CD4-positive, alpha-beta T cell treated with Interleukin-21 for 1 hour (primary cell): ENCODE measurements around the gene FAM210A.

ENCODE experiments used
- DNase-seq: peaks from one replicate; pipeline ENCODE4 v3.0.0-alpha.2; 2020

FAM210A gene

DNA sequence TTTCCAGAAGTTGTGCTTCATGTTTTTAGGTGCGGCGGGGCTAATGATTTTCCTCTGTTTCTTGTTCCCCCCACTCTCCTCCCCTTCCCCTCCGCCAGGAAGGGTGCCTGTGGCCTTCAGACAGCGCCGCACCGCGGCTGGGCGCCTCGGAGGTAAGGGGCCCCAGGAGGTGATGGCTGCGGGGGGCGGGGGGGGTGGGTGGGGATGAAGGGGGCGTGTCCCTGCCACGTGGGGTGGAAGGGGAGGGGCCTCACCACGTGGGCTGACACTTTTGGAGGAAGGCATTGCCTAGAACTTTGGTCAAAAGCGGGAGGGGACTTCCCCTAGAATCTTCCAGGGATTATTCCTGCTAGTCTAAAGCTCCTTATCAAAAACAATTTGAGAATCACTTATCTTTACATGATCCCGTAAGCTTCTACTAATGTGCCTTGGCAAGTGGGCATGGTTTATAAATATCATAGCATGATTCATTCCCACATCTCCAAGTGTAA is 83.1 kb downstream of the FAM210A start:
- DNase-seq = no peak

DNA sequence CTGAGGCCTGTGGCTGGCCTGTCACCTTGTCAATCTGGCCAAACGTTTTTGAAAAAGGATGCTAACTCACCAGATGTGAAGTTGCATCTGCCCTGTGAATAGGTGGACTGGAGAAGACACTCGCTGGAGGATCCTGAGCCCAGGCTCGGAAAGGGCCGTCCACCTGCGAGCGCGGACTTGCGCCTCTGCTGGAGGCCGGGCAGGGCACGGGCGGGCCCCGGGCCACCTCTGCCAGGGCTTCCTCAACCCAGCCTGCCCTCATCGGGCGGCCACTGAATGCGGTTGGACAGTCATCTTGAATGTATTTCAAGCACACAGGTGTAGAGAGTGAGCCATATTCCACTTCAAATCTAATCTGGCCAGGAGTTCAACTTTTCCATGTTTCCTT is 83.9 kb downstream of the FAM210A start:
- no peak for DNase-seq

DNA sequence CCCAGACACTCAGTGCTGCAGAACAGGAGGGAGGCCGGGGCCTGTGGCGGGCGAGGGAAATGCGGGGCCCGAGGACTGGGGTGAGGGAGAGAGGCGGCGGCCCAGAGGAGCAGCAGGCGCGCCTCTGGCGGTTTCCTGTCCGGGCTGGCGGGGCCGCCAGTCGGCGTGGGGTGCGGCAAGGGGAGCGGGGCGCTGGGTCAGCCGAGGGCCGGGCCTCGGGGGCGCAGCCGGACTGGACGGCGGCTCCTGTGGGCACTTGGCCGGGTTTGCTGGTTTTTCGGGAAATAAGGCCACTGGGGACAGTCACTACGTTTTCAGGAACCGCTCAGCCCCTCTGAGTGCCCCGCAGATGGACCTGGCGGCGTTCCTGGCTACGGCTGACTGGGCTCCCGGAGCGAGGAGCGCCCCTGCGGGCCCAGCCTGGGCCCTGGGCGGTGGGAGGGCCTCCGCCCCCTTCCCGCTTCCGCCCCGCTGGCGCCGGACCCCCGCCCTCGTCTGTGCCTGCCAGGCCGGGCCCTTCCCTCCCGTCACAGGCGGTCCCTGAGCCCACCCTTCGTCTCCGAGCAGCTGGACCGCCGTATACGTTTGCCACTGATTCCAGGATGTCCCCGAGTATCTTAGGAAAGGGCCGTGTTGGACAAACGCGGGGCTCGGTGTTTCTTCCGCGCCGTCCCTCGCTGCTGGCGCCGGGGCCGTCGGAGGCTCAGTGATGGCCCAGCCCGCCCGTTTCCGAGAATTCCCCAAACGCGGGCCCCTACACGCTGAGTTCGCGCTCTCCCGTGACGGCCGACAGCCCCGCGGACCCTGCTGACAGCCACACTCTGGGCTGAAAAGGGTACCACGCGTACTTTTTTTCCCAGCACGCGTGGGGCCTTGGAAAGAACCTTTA is 84.6 kb downstream of the FAM210A start:
- no peak for DNase-seq

DNA sequence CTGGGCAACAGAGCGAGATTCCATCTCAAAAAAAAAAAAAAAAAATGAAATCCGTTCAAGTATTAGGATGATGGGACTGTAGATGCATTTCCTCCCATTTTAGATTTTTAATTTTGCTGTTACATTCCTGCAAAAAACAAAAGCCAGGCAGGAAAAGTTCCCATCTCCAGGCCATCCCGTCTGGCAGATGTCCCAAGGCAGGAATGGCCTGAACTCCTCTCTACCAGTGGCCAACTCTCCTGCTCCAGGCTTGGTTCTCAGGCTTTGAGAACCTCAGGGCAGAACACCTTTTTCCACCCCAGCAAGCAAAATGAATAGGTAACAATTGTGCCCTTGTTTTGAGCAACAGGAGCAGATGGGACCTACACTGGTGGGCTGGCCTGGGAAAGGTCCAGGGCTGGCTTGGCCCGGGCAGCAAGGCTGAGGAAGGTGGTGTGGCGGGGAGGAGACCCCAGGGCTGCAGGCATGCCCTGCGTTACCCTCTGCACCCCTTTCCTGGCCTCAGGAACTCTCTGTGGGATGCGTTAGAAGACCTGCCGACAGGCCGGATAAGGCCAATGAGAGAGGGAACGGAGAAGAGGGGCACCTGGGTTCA is 86.0 kb downstream of the FAM210A start:
- DNase-seq = no peak

DNA sequence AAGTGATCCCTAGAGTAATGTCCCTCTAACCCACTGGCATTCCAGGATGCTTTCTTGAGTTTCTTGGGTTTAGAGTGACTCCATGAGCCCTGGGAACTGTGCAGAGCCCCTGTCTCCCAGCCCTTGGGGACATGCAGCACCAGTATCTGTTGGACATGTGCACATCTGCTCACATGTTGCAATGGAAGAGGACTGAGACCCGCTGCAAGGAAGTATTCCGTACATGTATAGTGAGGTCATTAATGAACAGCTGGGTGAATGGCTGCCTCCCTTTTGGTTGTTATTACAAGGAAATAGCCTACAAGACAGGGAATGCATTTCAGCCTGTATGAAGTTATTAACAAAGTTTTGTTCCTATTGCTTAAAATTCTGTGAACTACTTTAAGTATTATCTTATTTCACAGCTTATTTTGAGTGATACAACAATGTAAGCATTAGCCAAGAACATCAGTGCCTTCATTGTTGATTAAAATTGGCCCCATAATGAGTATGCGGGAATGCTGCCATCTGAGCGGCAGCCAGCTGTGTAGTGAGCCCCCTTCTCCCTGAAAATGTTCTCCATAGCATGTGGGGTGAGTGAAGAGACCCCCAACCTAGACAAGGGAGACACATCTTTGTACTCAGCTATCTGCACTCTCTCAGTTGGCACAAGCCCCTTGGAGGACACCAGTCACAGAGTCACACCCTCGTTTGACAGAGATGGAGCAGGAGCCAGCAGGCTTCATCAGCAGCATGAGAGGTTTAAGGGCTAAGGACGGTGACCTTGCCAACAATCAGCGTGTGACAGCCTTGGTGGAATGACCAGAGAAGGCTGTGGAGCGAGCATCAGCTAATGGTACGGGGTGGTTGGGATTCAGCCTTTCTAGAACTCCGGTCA is 87.4 kb downstream of the FAM210A start:
- DNase-seq = no peak

DNA sequence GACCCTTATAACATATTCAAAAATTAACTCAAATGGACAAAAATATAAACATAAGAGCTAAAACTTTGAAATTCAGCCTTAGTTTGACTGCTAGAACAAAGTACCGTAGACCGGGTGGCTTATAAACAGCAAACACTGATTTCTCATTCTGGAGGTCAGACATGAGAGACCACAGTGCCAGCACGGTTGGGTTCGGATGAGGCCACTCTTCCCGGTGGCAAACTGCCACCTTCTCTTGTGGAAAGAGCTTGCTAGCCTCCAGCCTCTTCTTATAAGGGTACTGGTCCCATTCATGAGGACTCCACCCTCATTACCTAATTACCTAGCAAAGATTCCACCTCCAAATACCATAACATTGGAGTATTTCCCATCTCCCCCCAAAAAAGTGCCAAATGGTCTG is 91.3 kb downstream of the FAM210A start:
- DNase-seq = no peak

DNA sequence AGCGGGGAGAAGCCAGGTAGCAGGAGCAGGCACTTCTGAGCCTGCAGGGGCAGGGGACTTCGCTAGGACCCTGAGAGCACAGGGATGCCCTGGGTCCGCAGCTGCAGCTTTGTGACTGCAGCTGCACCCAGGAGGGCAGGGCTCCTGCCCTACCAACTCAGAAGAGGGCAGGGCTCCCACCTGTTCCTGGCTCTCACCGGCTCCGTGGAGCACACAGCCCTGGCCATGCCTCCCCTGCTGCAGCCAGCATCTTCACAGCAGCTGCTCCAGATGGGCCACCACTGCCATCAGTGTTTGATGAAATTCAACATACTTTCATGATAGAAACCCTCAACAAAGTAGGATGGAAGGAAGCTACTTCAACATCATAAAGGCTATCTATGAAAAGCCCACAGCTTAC is 92.7 kb downstream of the FAM210A start:
- DNase-seq = no peak

DNA sequence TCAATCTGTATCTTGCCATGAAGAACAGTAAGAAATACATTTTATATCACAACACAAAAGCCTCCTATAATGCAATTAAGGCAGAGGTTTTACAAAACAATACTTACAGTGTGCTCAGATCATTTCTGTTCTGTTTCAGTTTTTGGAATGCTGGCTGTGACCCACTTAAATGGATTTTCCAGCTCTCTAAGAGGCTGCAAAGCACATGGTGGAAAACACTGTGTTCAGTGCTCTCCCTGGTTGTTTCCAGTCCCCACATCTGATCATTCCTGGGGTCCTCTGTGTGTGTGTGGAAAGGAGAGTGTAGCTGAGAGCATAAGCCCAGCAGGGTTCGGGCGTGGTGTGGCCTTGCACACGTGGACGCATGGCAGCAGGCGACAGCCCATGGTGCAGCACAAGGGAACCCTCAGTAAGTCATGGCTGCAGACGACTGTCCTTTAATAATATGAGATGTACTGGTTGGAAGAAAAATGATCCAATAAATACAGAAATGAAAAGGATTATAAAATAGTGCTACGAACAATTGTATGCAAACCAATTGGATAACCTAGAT is 95.6 kb downstream of the FAM210A start:
- no peak for DNase-seq

DNA sequence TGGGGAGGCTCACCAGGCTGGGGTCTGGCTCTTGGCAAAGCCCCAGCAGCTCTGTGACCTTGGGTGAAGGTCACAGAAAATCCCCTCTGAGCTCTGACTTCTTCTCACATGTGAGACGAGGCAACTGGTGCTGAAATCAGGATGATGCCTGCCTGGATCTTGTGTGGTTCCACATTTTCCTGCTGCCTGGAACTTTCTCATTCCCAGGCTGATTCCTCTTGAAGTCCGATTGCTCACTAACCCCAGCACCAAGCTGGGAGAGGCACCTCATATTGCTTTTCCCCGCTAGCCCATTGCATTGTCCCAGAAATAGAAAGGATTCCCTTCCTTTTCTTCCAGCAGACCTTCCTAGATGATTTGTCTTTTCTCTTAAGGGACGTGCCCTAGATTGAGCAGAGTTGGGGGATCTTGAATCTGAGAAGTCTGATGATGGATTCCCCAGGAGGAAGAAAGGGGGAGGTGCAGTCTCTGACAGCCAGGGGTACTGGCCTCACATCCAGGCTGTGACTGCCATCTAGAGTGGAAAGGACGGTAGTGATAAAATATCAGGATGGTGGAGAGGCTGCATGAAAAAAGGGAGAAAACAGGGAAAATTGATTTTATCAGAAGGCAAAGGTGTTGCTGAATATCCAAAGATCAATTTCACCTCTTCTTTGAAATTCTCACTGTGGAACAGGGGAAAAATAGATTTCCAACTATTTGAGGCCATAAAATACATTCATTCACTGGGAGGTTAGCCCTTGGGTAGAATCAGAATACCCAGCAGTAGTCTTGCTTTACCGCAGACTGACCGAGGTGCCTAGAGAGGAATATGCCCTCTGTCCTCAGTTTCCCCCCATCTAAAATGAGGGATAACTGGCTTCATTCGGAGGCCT is 96.3 kb downstream of the FAM210A start:
- DNase-seq = peak; percentile 65

DNA sequence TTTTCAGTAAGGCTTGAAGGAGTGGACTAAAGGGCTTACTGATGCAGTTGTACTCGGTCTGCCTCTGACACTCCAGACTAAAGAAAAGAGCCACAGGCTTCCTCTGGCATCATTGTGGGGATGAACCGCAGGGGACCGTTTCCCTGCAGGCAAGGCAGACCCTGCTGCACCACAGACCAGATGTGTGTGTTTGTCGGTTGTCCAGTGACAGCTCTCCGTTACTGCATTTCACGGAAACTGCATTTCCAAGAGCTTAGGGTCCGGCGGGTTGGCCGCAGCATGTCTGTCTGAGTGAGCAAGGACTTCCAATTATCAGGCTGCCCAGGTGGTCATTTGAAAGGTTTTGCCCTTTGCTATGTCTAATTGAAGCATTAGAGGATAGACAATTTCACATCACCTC is 98.1 kb downstream of the FAM210A start:
- DNase-seq = no peak

DNA sequence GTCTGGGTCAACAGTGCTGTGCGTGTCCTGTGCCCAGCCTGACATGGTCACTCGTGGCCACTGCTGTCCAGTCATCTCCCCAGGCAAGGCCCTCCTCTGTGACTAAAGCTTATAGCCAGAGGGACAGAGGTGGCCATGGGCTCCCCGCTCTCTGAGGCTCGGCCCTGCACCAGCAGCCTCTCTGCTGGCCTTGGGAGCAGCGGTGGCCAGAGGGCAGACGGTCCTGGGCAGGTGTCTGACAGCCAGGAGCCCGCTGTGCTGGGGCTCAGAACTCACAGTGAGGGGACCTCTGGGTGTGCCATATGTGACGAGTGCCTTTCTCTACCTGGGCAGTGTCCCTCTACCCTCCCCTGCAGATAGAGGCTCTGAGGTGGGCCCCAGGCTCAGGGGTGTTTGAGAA is 98.7 kb downstream of the FAM210A start:
- no peak for DNase-seq

DNA sequence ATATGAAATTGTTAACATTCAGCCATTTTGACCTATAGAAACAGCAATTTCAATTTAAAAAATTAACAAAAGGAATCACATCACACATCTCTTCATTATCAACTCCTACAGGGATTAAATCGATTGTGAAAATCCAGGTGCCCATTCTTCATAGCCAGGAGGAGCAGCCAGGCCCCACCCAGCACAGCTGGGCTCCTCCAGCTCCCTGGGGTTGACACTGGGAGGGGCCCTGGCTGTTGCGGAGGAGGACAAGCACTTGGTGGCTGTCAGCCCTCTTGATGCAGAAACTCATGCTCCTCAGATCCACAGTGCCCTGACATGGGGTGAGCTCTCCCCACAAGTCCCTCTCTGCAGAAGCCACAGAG is 99.8 kb downstream of the FAM210A start:
- no peak for DNase-seq

DNA sequence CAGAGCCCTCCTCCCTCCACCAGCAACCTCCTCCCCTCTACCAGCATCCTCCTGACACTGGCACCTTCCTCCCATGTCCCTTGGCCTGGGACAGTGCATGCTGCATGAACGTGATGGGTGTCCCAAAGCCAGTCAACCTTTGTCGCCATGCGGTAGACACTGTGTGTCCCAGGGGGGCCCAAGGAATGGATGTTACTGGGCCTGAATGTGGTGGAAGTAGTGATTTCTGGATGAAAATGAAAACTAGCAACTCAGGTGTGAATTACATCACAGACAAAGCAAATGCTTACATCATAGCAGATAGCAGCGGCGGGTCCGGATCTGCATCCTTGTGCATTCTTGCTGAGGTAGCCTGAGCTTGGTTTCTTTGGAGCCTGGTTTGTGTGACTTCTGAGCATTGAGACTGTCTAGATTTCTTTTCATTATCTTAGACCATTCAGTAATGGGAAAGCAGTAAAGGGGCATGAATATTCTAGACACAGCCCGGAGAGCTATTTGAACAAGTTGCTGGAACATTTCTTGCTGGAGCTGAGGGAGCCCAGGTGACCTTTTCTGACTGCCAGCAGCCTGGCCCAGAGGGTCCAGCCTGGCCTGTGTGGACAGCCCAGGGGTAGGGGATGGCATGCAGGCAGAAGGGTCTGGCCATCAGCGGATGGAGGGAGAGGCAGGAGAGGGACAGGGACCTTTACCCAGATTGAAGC is 100.4 kb downstream of the FAM210A start:
- no peak for DNase-seq

DNA sequence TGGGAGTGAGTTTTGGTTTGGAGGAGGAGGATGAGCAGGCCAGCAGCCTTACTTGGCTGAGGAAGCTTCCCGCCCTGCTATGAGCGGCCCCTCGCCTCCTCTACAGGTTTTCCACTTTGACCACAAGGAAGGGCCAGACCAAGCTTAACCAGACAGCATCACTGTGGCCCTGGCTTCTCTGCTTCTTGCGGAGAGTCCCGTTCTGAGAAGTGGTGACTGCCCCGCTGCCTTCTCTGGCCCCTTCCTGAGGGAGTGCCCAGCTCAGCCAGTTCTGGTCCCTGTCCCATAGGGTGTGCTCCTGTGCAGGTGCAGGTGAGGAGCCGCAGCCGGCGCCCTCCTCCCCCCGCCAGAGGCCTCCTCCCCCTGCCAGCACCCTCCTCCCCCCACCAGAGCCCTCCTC is 101.0 kb downstream of the FAM210A start:
- no peak for DNase-seq

DNA sequence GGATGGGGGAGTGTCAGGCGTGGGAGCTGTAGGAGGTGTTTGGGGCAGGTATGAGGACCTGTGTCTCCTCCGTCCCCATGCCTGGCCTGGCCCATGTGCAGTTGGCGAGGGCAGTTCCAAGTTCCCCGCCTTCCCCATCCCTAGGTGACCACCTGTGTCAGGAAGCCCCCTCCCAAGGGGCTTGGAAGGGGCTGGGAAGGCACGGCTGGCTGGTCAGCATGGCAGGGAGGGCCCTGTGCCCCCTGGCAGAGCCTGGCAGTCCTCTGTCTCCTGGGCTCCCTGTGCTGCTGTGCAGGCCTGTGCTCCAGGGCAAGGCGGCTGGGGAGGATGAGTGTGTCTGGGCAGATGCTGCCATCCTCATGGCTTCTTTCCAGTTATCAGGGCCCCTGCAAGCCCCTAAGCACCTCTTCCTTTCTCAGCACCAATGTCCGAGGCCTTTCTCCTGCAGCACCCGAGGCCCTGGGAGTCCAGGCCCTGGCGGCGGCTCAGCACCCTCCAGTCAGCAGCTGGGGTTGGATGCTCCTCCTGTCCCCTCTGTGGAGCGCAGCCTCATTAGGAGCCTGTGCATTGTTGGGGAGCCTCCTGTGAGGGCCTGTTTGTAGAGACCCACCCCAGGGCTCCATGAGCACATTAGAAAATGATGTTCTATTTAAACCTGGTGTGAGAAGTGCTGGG is 101.7 kb downstream of the FAM210A start:
- no peak for DNase-seq

DNA sequence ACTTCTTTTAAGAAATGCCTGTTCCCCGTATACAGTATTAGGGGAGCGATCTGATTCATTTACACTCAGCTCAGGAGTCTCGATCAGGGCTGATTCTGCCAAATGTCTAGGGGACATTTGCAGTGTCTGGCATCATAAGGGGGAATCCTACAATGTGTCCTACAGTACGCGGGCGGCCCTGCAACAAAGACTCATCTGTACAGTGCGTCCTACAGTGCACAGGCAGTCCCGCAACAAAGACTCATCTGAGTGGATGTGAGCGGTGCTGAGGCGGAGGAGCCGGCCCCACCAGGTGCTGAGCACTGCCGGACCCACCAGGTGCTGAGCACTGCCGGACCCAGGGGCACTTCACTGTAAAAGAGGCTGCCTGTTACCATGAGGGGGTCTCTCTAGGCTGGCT is 102.5 kb downstream of the FAM210A start:
- no peak for DNase-seq

DNA sequence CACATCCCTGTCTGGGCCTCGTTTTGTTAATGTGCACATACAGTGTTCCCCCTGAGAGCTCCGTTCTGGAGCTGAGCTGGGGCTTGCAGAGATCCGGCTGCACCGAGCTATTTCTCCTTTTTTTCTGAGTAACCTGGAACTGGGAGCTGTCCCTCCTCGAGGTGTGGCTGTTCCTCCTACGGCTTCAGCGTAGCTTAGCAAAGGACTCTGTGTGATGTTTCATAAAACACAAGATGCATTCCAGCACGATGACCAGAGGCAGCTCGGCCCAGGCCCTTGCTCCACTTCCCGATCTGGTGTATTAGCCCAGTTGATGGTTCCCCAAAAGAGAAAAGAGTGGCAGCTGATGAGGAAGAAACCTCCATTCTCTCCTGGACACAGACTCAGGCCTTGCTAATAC is 103.0 kb downstream of the FAM210A start:
- DNase-seq = no peak

DNA sequence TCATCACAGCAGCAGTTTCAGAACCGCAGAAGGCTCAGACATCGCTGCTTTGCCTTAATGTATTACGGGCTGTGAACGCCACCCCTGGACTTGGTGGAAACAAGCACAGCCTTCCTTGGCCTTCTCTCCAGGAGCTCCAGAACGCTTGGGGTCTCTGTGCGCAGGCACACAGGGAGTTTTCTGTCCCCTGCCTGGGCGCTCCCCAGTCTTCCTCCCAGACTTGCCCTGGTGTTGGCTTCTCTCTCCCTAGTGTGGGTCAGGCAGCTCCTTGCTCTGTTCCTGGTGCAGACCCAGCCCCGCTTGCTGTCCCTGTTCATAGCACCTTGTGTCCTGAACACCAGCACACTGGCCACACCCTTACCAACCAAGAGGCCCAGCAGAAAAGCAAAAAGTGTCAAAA is 103.6 kb downstream of the FAM210A start:
- no peak for DNase-seq

DNA sequence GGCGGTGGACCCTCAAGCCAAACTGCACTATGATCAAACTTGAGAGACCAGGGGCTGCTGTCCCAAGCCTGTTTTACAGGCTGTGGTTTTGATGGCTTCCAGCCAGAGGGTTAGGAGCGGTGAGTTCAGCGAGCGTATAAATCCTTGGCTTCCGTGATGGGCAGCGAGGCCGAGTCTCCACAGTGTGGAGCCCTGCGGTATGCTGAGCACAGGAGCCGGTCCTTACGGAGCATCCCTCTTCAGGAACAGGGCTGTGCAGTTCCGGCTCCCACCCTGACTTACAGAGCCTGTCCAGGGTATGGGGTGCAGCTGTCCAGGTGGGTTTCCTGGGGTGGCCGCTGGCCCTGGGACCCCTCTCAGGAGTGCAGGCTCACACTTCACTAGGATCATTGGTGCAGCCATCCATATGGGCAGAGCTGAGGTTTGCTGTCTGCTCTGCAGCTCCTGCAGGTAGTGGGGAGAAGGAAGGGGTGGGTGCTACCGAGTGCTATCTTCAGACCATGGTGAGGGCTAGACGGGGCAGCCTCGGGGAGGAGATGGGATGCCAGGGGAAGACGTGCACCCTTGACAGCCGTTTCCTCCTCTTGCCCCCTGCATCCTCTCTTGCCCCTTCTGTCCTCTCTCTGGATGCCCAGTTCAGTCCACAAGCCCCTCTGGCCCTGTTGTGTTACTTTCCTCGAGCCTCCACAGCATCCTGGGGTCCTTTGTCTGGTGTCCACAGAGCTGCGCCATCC is 104.3 kb downstream of the FAM210A start:
- no peak for DNase-seq

DNA sequence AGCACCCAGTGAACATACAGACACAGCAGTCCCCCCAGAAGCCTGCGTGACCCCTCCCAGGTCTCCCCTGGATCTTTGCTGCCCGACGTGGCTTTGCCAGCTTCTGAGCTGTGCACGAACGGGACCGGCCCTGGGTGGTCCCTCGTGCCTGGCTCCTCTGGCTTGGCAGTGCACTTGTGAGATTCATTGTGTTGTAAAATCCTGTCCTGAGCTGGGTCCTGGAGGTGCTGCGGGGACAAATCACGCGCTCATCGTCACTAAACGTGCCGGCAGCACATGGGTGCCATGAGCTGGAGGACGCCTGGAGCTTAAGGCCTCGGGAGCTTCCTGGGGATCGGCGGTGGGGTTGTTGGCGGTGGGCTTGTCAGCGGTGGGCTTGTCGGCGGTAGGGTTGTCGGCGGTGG is 104.9 kb downstream of the FAM210A start:
- no peak for DNase-seq
